Measurements from ENCODE around the gene ZNF862. TPM values are rescaled to one million over a fixed set of nuclear protein-coding genes. Genes with fewer than 3 reads are reported as not detected.

The ZNF862 gene
- total RNA-seq, 4 donors from 2014 or later, result 6.6 to 40.3 (median 18.6) TPM

DNA sequence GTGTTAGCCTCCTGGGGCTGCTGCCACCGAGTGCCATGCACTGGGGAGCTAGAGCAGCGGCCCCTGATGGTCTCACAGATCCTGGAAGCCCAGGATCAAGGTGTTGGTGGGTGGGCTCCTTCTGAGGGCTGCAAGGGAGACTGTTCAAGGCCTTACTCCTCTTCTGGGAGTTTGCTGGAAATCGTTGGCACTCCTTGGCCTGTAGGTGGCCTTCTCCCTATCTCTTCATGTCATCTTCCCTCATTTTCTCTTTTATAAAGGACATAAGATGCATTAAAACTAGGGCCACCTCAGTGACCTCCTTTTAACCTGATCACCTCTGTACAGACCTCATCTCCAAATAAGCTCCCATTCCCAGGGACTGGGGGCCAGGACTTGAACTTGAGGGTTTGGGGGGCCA is 27.0 kb upstream of the ZNF862 start:
- no peaks in the 10 kb centered on the region for H3K36me3 ChIP-seq
- H3K9me3 ChIP-seq, result no peaks in the 10 kb centered on the region
- H3K4me3 ChIP-seq, result no peak overlapping the region
- TF ChIP-seq EP300 (IDR thresholded peaks at IDR 0.05) (no peak), POLR2AphosphoS5 (IDR thresholded peaks at IDR 0.05) (no peak), POLR2A (IDR thresholded peaks at IDR 0.05) (no peak)
- TF ChIP-seq, protein P1, sequence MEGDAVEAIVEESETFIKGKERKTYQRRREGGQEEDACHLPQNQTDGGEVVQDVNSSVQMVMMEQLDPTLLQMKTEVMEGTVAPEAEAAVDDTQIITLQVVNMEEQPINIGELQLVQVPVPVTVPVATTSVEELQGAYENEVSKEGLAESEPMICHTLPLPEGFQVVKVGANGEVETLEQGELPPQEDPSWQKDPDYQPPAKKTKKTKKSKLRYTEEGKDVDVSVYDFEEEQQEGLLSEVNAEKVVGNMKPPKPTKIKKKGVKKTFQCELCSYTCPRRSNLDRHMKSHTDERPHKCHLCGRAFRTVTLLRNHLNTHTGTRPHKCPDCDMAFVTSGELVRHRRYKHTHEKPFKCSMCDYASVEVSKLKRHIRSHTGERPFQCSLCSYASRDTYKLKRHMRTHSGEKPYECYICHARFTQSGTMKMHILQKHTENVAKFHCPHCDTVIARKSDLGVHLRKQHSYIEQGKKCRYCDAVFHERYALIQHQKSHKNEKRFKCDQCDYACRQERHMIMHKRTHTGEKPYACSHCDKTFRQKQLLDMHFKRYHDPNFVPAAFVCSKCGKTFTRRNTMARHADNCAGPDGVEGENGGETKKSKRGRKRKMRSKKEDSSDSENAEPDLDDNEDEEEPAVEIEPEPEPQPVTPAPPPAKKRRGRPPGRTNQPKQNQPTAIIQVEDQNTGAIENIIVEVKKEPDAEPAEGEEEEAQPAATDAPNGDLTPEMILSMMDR (IDR thresholded peaks at IDR 0.05), result no peak
- H3K27ac ChIP-seq, result no peak overlapping the region
- ATAC-seq, result no peak
- peaks cover 29% of the 10 kb centered on the region for H3K27me3 ChIP-seq
- WGBS, 2 donors (ENCODE audit: low coverage in 1 of 2), result 0 to 33% methylated on average over 1 of the region's 3 CpGs
- no peaks in the 10 kb centered on the region for H3K4me1 ChIP-seq

DNA sequence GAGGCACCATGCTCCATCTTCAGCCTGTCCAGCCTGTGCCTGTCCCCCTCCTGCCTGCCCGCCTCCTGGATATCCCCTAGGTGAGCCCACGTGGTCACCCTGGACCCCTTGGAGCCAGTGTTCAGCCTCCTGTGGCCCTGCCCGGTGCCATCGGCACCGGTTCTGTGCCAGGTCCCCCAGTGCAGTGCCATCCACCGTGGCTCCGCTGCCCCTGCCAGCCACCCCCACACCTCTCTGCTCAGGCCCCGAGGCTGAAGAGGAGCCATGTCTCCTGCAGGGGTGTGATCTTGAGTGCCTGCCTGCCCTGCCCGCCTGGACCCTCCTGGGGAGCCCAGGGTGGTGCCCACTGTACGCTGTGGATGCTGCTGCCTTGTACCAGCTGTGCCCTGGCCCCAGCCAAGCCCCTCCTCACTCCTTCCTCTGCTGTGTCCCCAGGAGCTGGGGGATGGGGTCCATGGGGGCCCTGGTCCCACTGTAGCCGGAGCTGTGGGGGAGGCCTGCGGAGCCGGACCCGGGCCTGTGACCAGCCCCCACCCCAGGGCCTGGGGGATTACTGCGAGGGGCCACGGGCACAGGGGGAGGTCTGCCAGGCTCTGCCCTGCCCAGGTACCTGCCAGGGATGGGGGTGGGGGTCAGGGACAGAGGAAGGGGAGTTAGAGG is 26.2 kb upstream of the ZNF862 start:
- Histone ChIP-seq H3K9me3 (no peaks in the 10 kb centered on the region), H3K4me1 (no peaks in the 10 kb centered on the region), H3K27ac (no peak overlapping the region), H3K4me3 (no peak overlapping the region), H3K27me3 (peaks cover 23% of the 10 kb centered on the region), H3K36me3 (no peaks in the 10 kb centered on the region)
- TF ChIP-seq EP300 (IDR thresholded peaks at IDR 0.05) (no peak), POLR2A (IDR thresholded peaks at IDR 0.05) (no peak), POLR2AphosphoS5 (IDR thresholded peaks at IDR 0.05) (no peak)
- TF ChIP-seq, protein P1 (IDR thresholded peaks at IDR 0.05), result no peak
- WGBS, 2 donors (ENCODE audit: low coverage in 1 of 2), result no CpG with 5 or more reads among the region's 16 CpGs
- ATAC-seq, result no peak

DNA sequence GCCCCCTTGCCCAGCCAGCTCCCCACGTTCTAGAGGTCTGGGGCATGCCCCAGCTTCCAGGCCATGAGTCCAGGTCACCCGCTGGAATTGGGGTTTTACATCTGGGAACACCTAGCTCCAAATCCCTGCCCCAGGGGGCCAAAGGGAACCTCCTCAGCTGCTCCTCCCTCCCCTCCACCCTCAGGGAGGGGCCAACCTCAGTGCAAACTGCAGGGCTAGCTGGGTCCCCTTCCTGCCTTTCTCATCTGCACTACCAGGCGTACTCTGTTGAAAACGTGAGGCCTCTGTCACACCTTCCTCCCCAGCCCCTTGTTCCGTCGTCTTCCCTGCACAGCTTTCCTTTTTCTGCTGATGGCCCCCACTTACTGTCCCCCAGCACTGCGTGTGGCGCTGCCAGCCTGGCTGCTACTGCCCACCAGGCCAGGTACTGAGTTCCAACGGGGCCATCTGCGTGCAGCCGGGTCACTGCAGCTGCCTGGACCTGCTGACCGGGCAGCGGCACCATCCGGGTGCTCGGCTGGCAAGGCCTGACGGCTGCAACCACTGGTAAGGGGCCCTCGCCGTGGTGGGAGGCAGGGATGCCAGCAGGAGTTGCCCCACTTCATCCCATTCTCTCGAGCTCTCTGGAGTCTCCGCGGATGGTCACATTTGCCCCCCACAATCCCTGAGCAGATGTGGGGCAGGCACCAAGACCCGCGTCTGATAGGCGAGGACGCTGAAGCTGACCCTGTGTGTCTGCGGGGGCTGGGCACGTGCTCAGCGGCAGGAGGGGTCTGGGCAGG is 24.7 kb upstream of the ZNF862 start:
- TF ChIP-seq, protein P1 (IDR thresholded peaks at IDR 0.05), result no peak
- TF ChIP-seq EP300 (IDR thresholded peaks at IDR 0.05) (no peak), POLR2AphosphoS5 (IDR thresholded peaks at IDR 0.05) (no peak), POLR2A (IDR thresholded peaks at IDR 0.05) (no peak)
- WGBS, 2 donors (ENCODE audit: low coverage in 1 of 2), result 60 to 62% methylated on average over 6 to 8 of the region's 28 CpGs
- Histone ChIP-seq H3K27me3 (peaks cover 23% of the 10 kb centered on the region), H3K27ac (no peak overlapping the region), H3K4me1 (no peaks in the 10 kb centered on the region), H3K9me3 (no peaks in the 10 kb centered on the region), H3K36me3 (no peaks in the 10 kb centered on the region), H3K4me3 (no peak overlapping the region)
- no peak for ATAC-seq

DNA sequence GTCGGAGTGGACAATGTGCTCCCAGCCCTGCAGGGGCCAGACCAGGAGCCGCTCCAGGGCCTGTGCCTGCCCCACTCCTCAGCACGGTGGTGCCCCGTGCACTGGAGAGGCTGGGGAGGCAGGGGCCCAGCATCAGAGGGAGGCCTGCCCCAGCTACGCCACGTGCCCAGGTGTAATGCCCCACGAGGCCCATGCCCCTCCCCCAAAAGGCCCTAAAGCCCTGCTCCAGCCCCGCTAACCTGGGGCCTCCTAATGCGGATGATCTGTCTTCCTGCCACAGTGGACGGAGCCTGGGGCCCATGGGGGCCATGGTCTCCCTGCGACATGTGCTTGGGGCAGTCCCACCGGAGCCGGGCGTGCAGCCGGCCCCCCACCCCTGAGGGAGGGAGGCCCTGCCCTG is 23.7 kb upstream of the ZNF862 start:
- TF ChIP-seq, protein P1 (IDR thresholded peaks at IDR 0.05), result no peak
- no peak for TF ChIP-seq POLR2AphosphoS5 (IDR thresholded peaks at IDR 0.05)
- TF ChIP-seq POLR2A (IDR thresholded peaks at IDR 0.05), result no peak
- TF ChIP-seq EP300 (IDR thresholded peaks at IDR 0.05), result no peak
- ATAC-seq, result no peak
- H3K27me3 ChIP-seq, result peaks cover 19% of the 10 kb centered on the region
- no peaks in the 10 kb centered on the region for H3K36me3 ChIP-seq
- no peak overlapping the region for H3K4me3 ChIP-seq
- H3K27ac ChIP-seq, result no peak overlapping the region
- no peaks in the 10 kb centered on the region for H3K4me1 ChIP-seq
- WGBS, 2 donors (ENCODE audit: low coverage in 1 of 2), result 93% methylated on average over 3 of the region's 15 CpGs; no CpG with 5 or more reads in 1 of the 2 donors
- no peaks in the 10 kb centered on the region for H3K9me3 ChIP-seq

All from gastroesophageal sphincter (tissue), 4 donors.